GM18498 (cell line): ENCODE data around the gene MGAT5B.

Experiments
- ATAC-seq: cut with Tn5 transposase; IDR thresholded peaks from one replicate; pipeline ENCODE4 v1.9.1; 2021; ENCODE audit warnings: mild to moderate bottlenecking, moderate library complexity; ENCODE audit not compliant: unreplicated experiment

The MGAT5B gene

DNA sequence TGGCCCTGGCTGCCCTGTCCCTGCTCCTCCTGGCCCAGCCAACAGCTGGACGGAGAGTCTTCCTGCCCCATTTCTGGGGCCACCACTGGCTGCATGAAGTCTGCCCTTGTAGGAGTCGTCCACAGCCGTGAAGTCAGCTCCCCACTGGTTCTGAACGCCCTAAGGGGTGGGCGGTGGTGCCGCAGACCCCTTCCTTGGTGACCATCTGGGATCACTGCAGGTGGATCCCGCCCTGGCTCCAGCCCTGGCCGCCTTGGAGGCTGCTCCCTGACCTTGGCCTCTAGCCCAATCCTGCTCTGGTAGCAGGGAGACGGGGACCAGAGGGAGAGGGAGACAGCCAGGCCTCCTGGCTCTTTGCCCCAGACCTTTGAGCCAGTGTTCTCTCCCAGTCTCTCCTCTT, 35.4 kb downstream of the MGAT5B start:
- no peak for ATAC-seq

DNA sequence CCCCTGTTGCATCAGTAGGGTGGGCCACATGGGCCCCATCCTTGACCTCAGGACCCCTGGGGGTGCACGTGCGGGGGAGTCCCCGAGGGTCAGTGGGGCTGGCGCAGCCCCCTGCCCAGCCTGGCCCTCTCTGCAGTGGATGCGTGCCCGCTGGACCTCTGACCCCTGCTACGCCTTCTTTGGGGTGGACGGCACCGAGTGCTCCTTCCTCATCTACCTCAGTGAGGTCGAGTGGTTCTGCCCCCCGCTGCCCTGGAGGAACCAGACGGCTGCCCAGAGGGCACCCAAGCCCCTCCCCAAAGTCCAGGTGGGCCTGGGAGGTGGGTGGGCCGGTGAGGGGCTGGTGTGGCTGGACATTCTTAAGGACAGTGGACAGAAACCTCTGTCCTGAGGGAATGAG, 35.9 kb downstream of the MGAT5B start:
- no peak for ATAC-seq

- no peak for ATAC-seq
Observed at GRCh38 chr17:76905036-76905435, 36.8 kb downstream of the MGAT5B start.

DNA sequence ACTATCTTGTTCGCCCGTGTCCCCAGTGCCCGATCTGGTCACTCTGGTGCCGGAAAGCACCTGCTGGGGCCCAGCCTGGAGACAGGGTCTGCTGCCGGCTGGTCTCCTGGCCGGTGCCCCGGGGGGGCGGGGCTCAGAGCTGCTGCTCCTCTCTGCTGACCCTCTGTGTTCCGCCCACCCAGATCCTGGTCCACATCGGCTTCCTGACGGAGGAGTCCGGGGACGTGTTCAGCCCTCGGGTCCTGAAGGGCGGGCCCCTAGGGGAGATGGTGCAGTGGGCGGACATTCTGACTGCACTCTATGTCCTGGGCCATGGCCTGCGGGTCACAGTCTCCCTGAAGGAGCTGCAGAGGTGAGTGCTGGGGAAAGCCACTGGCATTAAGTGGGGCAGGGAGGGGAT, 37.6 kb downstream of the MGAT5B start:
- no peak for ATAC-seq

GRCh38 chr17:76906463-76906862, 38.3 kb downstream of the MGAT5B start:
- no peak for ATAC-seq

DNA sequence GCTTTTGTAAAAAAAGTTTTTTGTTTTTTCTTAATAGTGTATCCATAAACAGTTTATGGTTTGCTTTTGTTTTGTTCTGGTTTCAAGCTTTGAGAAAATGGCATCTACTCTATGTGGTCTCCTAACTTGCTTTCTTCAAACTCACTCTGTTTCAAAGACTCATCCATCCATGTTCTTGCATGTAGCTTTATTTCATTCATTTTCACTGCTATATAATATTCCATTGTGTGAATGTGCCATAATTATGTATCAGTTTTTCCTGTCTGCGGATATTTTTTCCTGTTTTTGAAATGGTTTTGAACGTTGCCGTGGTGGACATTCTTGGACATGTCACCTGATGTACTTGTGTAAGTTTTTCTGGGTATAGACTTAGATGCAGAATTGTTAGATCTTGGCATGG, 39.1 kb downstream of the MGAT5B start:
- ATAC-seq, result no peak

- ATAC-seq, result no peak
Observed at GRCh38 chr17:76909971-76910760, 42.0 kb downstream of the MGAT5B start.

DNA sequence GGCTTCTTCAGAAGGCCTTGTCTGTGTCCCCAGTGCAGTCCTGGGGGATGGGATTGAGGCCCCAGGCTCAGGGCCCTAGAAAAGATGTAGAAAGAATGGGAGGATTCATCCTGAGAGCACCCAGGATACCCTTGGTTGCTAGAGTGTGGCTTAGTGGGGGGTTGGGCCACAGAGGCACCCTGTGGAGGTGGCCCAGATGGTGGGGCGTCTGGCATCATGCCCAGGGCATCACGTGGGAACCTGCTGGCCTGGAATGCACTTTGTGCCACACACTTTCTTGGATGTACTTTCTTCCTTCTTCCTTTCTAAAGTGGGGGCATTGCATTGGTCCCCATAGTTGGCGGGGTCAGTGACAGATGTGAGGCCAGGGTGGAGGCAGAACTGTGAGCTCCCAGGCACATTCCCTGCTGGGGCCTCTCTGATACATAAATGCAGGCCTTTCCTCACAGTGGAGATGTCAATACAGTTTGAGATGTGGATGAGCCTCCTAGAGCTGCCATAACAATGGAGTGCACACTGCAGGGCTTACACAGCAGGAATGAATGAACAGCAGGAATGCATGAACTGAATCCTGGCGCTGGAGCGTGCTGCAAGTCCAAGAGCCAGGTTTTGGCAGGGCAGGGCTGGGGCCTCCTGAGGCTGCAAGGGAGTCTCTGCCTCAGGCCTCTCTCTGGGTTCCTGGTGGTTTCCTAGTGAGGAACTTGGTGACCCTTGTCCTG, 43.3 kb downstream of the MGAT5B start:
- no peak for ATAC-seq

DNA sequence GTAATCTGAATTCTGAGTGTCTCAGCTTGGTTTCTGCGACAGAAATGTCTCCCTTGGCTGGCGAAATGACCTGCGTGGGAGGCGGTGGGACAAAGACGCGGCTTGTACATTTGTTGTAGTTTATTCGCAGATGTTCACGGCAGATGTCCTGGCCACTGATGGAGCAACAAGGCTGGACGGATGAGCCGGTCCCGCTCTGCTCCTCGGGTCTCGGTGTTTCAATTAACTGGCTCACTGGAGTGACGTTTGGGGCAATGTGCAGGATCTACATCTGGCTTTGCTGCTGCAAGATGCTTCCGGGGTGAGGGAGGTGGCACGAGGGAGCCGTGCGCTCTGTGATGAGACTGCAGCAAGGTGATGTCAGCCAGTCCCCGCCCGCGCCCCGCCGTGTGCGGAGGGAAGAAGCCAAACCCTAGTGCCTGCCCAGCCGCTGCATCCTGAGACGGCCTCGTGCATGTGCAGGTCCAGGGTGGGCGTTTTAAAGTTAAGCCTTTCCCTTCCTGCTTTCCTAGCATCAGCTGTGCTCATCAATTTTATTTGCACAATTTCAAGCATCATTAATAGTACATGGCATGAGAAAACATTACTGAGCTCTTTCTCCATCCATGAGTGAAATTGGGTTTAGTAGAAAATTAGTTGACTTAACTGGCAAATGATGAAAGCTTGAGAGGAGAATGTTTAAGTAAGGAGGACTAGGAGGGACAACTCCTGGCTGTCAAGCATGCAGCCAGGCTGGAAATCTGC, 44.4 kb downstream of the MGAT5B start:
- ATAC-seq, result no peak

DNA sequence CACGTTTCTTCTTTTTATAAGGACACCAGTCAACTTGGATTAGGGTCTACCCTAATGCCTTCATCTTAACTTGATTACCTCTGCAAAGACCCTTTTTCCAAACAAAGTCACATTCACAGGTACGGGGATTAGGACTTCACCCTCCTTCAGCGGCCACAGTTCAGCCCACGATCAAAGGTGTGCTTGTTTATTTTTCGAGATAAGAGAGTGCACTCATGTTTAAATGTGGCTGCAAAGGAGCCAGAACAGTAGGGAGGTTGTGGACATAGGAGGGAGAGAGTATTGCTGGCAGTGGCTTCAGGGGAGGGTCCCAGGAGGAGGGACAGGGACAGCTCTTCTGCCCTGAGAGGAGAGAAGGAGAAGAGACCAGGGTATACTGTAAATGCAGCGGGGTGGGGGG, 46.7 kb downstream of the MGAT5B start:
- ATAC-seq, result no peak

DNA sequence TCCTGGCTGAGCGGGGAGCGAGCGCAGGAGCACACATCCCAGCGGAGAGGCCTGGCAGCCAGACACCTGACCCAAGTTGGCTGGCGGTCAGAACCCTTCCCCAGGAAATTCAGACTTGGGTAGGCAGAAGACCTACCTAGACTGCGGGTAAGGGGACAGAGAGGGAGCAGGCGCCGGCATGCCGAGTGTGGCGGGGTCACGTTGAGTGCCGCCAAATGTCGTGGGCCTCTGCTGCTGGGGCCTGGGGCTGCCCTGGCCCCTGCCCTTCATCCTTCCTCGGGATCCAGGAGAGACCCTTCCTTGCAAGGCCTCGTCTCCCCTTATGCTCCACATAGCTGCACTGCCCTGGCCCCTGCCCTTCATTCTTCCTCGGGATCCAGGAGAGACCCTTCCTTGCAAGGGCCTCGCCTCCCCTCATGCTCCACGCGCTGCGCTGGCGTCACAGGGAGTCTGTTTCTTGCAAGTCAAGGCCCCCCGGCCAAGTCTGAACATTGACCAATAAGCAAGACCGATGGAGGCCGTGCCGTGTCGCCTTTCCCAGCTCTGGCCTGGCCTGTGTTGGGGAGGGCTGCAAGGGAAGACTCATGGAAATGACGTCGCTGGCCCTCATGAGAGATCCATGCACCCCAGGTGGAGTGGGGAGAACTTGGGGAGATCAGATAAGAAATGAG, 47.8 kb downstream of the MGAT5B start:
- ATAC-seq, result no peak

DNA sequence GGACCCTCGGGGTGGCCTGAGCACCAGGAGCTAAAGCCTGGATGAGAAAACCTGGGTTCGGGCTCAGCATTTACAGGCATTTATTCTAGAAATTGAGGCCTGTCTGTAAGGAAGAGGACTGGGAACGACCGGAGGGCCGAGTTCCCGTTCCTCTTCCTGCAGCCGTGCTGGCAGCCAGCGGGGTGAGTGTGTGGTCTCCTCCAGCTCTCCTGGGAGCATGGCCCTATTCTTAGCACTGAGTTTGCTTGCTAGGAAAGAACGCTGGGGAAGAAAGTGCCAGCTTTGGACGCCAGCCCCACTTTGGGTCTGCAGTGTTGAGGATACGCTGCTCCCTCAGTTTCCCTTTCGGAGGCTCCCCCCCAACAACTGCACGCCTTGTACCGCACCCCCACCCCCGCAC, 49.6 kb downstream of the MGAT5B start:
- ATAC-seq, result no peak

GRCh38 chr17:76918811-76919210, 50.6 kb downstream of the MGAT5B start:
- no peak for ATAC-seq

- ATAC-seq, result no peak
Observed at GRCh38 chr17:76920364-76921139, 52.3 kb downstream of the MGAT5B start.

DNA sequence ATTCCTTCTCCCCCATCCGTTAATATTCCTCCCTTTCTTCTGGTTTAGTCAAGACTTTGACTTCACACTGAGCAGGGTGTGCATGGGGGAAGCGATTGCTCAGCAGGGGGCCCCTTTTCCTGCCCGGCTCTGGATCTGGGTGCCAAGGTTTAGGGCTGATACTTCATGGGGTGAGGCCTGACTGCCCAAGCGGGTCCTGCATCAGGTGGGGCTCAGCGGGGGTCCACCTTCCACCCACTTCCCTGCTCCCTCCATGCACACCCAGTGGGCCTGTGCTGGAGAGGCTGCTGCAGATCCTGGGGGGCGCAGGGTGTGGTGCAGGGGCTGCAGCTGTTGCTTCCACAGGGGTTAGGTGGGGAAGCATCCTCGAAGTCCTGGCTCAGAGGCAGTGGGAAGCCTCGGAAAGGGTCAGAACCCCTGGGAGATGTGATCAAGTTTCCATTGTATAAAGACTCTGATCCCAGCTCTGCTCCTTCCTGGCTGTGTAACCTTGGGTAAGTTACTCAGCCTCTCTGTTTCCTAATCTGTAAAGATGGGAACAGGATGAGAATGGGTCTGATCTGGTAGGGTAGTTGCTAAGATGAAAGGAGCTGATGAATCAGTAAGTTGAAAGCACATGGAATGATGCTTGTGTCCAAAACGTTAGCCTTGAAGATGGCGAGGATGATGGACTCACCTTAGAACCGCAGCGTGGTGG, 53.3 kb downstream of the MGAT5B start:
- ATAC-seq, result no peak

DNA sequence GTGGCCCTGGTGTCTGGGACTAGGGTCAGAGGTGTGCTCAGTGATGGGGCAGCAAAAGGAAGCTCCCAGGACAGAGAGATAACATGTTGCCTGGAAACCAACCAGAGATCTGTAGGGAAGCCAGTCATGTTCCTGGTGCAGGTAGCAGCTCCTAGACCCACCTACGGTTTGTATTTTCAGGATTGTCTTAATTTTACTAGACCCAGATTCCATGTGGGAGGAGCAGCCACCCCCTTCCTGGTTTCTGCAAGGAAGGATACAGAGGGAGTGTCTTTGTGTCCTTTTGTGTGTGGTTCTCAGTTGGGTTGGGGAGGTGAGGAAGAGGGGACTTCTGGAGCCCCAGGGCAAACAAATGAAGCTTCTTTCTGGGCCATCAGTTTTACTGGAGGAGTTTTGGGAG, 53.9 kb downstream of the MGAT5B start:
- no peak for ATAC-seq

DNA sequence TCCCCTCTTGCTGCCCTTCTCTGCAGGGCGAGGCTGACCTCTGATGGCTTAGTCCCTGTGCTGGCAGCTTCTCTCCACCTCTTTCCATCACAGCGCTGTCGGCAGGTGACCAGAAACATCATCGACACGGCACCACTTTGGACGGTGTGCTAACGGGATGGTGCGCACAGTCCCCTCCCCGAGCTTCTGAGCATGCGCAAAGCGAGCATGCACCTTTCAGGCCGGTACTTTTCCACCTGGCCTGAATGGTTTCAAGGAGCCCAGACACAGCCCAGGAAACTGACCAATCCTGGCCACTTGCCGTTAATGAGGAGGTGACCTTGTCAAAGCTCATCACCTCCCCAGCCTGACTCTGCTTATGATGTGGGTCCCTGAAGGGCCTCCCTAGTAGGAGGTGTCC, 54.8 kb downstream of the MGAT5B start:
- ATAC-seq, result no peak

- no peak for ATAC-seq
Observed at GRCh38 chr17:76923491-76923890, 55.3 kb downstream of the MGAT5B start.

GRCh38 chr17:76924345-76925342, 56.4 kb downstream of the MGAT5B start:
- no peak for ATAC-seq
